WTC11 (cell line): ENCODE data around the gene METTL4. TPM values are rescaled to one million over a fixed set of nuclear protein-coding genes. Genes with fewer than 3 reads are reported as not detected.

ENCODE experiments used
- ATAC-seq: fragments of 200-7000 bp; cut with Tn5 transposase; 2 replicates; pipeline ENCODE4 v1.10.0; 2021; ENCODE audit warnings: mild to moderate bottlenecking, moderate library complexity
- CTCF ChIA-PET: fragments of 300-600 bp; sonication (Branson Sonifier 250); formaldehyde crosslinking; loops from one replicate; lab custom pipeline; 2021; ENCODE audit warnings: antibody characterized with exemption; lab: Charles Lee
- POLR2A ChIA-PET: fragments of 350-600 bp; sonication (Branson Sonifier 250); formaldehyde crosslinking; loops from one replicate; lab custom pipeline; 2021; ENCODE audit warnings: antibody characterized with exemption; lab: Charles Lee
- DNase-seq: peaks from one replicate; pipeline ENCODE4 v3.0.0; 2021; ENCODE audit warnings: low spot score
- H3K27ac Mint-ChIP-seq: 2 replicates; pipeline ENCODE4 v1.8.0; 2021; ENCODE audit warnings: mixed read lengths
- H3K27me3 Mint-ChIP-seq: 2 replicates; pipeline ENCODE4 v1.8.0; 2021; ENCODE audit warnings: low read depth, mild to moderate bottlenecking, moderate library complexity, mixed read lengths
- H3K36me3 Mint-ChIP-seq: 2 replicates; pipeline ENCODE4 v1.8.0; 2021; ENCODE audit warnings: mixed read lengths
- H3K4me1 Mint-ChIP-seq: 2 replicates; pipeline ENCODE4 v1.8.0; 2022; ENCODE audit warnings: mixed read lengths
- H3K4me3 Mint-ChIP-seq: 2 replicates; pipeline ENCODE4 v1.8.0; 2021; ENCODE audit warnings: mild to moderate bottlenecking, moderate library complexity, mixed read lengths
- H3K9me3 Mint-ChIP-seq: 2 replicates; pipeline ENCODE4 v1.8.0; 2021; ENCODE audit warnings: mixed read lengths
- AR ChIP-seq: fragments of 250-450 bp; sonication (Bioruptor Pico); IDR thresholded peaks from 2 replicates; pipeline ENCODE4 v1.9.0; 2021; ENCODE audit warnings: mild to moderate bottlenecking
- ATF3 ChIP-seq: sonication (generic); formaldehyde crosslinking; conservative IDR thresholded peaks from 2 replicates; pipeline ENCODE4 v1.8.1; 2022; ENCODE audit warnings: mild to moderate bottlenecking, missing genetic modification reagents
- CREB1 ChIP-seq: sonication (generic); formaldehyde crosslinking; IDR thresholded peaks from 2 replicates; pipeline ENCODE4 v1.8.0; 2023; ENCODE audit warnings: mild to moderate bottlenecking, missing genetic modification reagents
- E2F4 ChIP-seq: sonication (generic); formaldehyde crosslinking; IDR thresholded peaks from 2 replicates; pipeline ENCODE4 v1.8.1; 2022; ENCODE audit warnings: low read depth, mild to moderate bottlenecking, moderate library complexity, missing genetic modification reagents, borderline replicate concordance
- ESRRA ChIP-seq: sonication (generic); formaldehyde crosslinking; IDR thresholded peaks from 2 replicates; pipeline ENCODE4 v1.8.1; 2022; ENCODE audit warnings: mild to moderate bottlenecking, missing genetic modification reagents, borderline replicate concordance
- GTF2I ChIP-seq: fragments of 250-450 bp; sonication (Bioruptor Pico); conservative IDR thresholded peaks from 2 replicates; pipeline ENCODE4 v1.4.0; 2021; ENCODE audit warnings: mild to moderate bottlenecking
- IRF2 ChIP-seq: sonication (generic); formaldehyde crosslinking; IDR thresholded peaks from 2 replicates; pipeline ENCODE4 v1.8.0; 2022; ENCODE audit warnings: low read depth, missing genetic modification reagents, borderline replicate concordance
- NR3C1 ChIP-seq: sonication (generic); formaldehyde crosslinking; conservative IDR thresholded peaks from 2 replicates; pipeline ENCODE4 v1.8.1; 2023; ENCODE audit warnings: low read depth, mild to moderate bottlenecking, missing genetic modification reagents
- PRDM15 ChIP-seq: sonication (generic); formaldehyde crosslinking; IDR thresholded peaks from 2 replicates; pipeline ENCODE4 v1.8.0; 2022; ENCODE audit warnings: missing genetic modification reagents
- PRRX2 ChIP-seq: fragments of 250-450 bp; sonication (Bioruptor Pico); IDR thresholded peaks from 2 replicates; pipeline ENCODE4 v1.8.0; 2021; ENCODE audit warnings: mild to moderate bottlenecking
- SOX15 ChIP-seq: fragments of 250-450 bp; sonication (Bioruptor Pico); IDR thresholded peaks from 2 replicates; pipeline ENCODE4 v1.9.0; 2021; ENCODE audit warnings: mild to moderate bottlenecking
- ZBTB21 ChIP-seq: sonication (generic); formaldehyde crosslinking; IDR thresholded peaks from 2 replicates; pipeline ENCODE4 v1.8.1; 2023; ENCODE audit warnings: mild to moderate bottlenecking, missing genetic modification reagents, borderline replicate concordance
- ZBTB43 ChIP-seq: sonication (generic); formaldehyde crosslinking; IDR thresholded peaks from 2 replicates; pipeline ENCODE4 v1.8.1; 2023; ENCODE audit warnings: mild to moderate bottlenecking, missing genetic modification reagents
- ZMAT4 ChIP-seq: fragments of 250-450 bp; sonication (Bioruptor Pico); IDR thresholded peaks from 2 replicates; pipeline ENCODE4 v1.9.0; 2021; ENCODE audit warnings: mild to moderate bottlenecking
- ZNF121 ChIP-seq: sonication (generic); formaldehyde crosslinking; IDR thresholded peaks from 2 replicates; pipeline ENCODE4 v1.8.0; 2023; ENCODE audit warnings: missing genetic modification reagents
- ZNF219 ChIP-seq: sonication (generic); formaldehyde crosslinking; IDR thresholded peaks from 2 replicates; pipeline ENCODE4 v1.8.0; 2023; ENCODE audit warnings: missing genetic modification reagents, mild to moderate bottlenecking, borderline replicate concordance
- ZNF232 ChIP-seq: sonication (generic); formaldehyde crosslinking; IDR thresholded peaks from 2 replicates; pipeline ENCODE4 v1.8.0; 2022; ENCODE audit warnings: mild to moderate bottlenecking, missing genetic modification reagents
- ZNF281 ChIP-seq: sonication (generic); formaldehyde crosslinking; IDR thresholded peaks from 2 replicates; pipeline ENCODE4 v1.8.0; 2023; ENCODE audit warnings: mild to moderate bottlenecking, missing genetic modification reagents
- total RNA-seq: library from RNA; stranded (reverse); gene quantifications from 3 replicates; pipeline ENCODE4 v1.2.3, GENCODE V29; 2021

METTL4 gene
- total RNA-seq, 1 experiment from 2014 or later = 9.8 TPM

GRCh38 chr18:2513616-2514015, 57.7 kb downstream of the METTL4 start (continued):
- TF ChIP-seq E2F4 (CRISPR knock-in tag) (no peak), ATF3 (CRISPR knock-in tag) (no peak), ZNF121 (CRISPR knock-in tag) (no peak)

- TF ChIP-seq ZBTB21 (CRISPR knock-in tag) (no peak), ZNF232 (CRISPR knock-in tag) (no peak), ESRRA (no peak), ZNF281 (CRISPR knock-in tag) (no peak), ZBTB43 (CRISPR knock-in tag) (no peak), CREB1 (CRISPR knock-in tag) (no peak), E2F4 (CRISPR knock-in tag) (no peak), AR (no peak)
- TF ChIP-seq, all 79 proteins: peak for 0
- Mint-ChIP-seq H3K4me3 (no peak overlapping the region), H3K36me3 (no peaks in the 10 kb centered on the region), H3K27ac (no peak overlapping the region), H3K27me3 (no peaks in the 10 kb centered on the region), H3K4me1 (no peaks in the 10 kb centered on the region), H3K9me3 (no peaks in the 10 kb centered on the region)
- no peak for DNase-seq
- ChIA-PET POLR2A (no interaction called here), CTCF (no interaction called here)
- ATAC-seq = no peak
Observed at GRCh38 chr18:2512059-2512458, 59.2 kb downstream of the METTL4 start.

- no peaks in the 10 kb centered on the region for H3K4me1 Mint-ChIP-seq
- POLR2A ChIA-PET = no interaction called here
- no peaks in the 10 kb centered on the region for H3K27me3 Mint-ChIP-seq
- H3K4me3 Mint-ChIP-seq = no peak overlapping the region
- ATAC-seq = no peak
- DNase-seq = no peak
- CTCF ChIA-PET = no interaction called here
- H3K36me3 Mint-ChIP-seq = no peaks in the 10 kb centered on the region
- no peaks in the 10 kb centered on the region for H3K9me3 Mint-ChIP-seq
- no peak overlapping the region for H3K27ac Mint-ChIP-seq
- TF ChIP-seq GTF2I (CRISPR knock-in tag) = no peak
- TF ChIP-seq SOX15 (CRISPR knock-in tag) = no peak
- TF ChIP-seq NR3C1 (CRISPR knock-in tag) = no peak
- no peak for TF ChIP-seq IRF2
- TF ChIP-seq PRDM15 (CRISPR knock-in tag) = no peak
- TF ChIP-seq PRRX2 (CRISPR knock-in tag) = no peak
- no peak for TF ChIP-seq ZMAT4 (CRISPR knock-in tag)
- TF ChIP-seq ZNF219 (CRISPR knock-in tag) = no peak
- TF ChIP-seq E2F4 (CRISPR knock-in tag) = no peak
Observed at GRCh38 chr18:2511451-2511850, 59.9 kb downstream of the METTL4 start.
